HEK293 (cell line): ENCODE results near the gene FGD6.

ENCODE experiments used
- CTCF ChIP-seq: fragments of 450-650 bp; formaldehyde crosslinking; IDR thresholded peaks from 2 replicates; pipeline ENCODE4 v1.5.1; 2016; ENCODE audit warnings: missing biosample characterization, missing genetic modification characterization
- EGR2 ChIP-seq: fragments of 450-650 bp; formaldehyde crosslinking; IDR thresholded peaks from 2 replicates; pipeline ENCODE4 v1.5.1; 2016; ENCODE audit warnings: low read depth, missing biosample characterization, missing genetic modification characterization
- GLI2 ChIP-seq: fragments of 450-650 bp; formaldehyde crosslinking; IDR thresholded peaks from 2 replicates; pipeline ENCODE4; 2017; ENCODE audit warnings: missing biosample characterization, missing genetic modification characterization, low read depth, borderline replicate concordance
- GLIS2 ChIP-seq: fragments of 450-650 bp; formaldehyde crosslinking; IDR thresholded peaks from 2 replicates; pipeline ENCODE4 v1.5.1; 2016; ENCODE audit warnings: missing biosample characterization, missing genetic modification characterization
- OVOL3 ChIP-seq: fragments of 450-650 bp; formaldehyde crosslinking; IDR thresholded peaks from 2 replicates; pipeline ENCODE4 v1.5.1; 2016; ENCODE audit warnings: missing biosample characterization, missing genetic modification characterization
- PRDM6 ChIP-seq: fragments of 450-650 bp; formaldehyde crosslinking; IDR thresholded peaks from 2 replicates; pipeline ENCODE4 v1.5.1; 2017; ENCODE audit warnings: missing biosample characterization, missing genetic modification characterization
- RBAK ChIP-seq: fragments of 450-650 bp; formaldehyde crosslinking; IDR thresholded peaks from 2 replicates; pipeline ENCODE4 v1.5.1; 2016; ENCODE audit warnings: missing biosample characterization, missing genetic modification characterization
- ZBTB6 ChIP-seq: fragments of 450-650 bp; formaldehyde crosslinking; IDR thresholded peaks from 2 replicates; pipeline ENCODE4 v1.5.1; 2017; ENCODE audit warnings: missing biosample characterization, missing genetic modification characterization
- ZNF2 ChIP-seq: fragments of 450-650 bp; formaldehyde crosslinking; IDR thresholded peaks from 2 replicates; pipeline ENCODE4 v1.5.1; 2016; ENCODE audit warnings: missing biosample characterization, missing genetic modification characterization
- ZNF362 ChIP-seq: fragments of 450-650 bp; formaldehyde crosslinking; IDR thresholded peaks from 2 replicates; pipeline ENCODE4 v1.5.1; 2016; ENCODE audit warnings: missing biosample characterization, missing genetic modification characterization
- ZNF366 ChIP-seq: fragments of 450-650 bp; formaldehyde crosslinking; conservative IDR thresholded peaks from 2 replicates; pipeline ENCODE4 v1.5.1; 2016; ENCODE audit warnings: missing biosample characterization, missing genetic modification characterization
- ZNF391 ChIP-seq: fragments of 450-650 bp; formaldehyde crosslinking; IDR thresholded peaks from 2 replicates; pipeline ENCODE4 v1.5.1; 2016; ENCODE audit warnings: low read depth, missing biosample characterization, missing genetic modification characterization, borderline replicate concordance
- ZNF394 ChIP-seq: fragments of 450-650 bp; formaldehyde crosslinking; IDR thresholded peaks from 2 replicates; pipeline ENCODE4 v1.5.1; 2016; ENCODE audit warnings: missing biosample characterization, missing genetic modification characterization, mild to moderate bottlenecking, moderate library complexity, borderline replicate concordance
- ZNF449 ChIP-seq: fragments of 450-650 bp; formaldehyde crosslinking; IDR thresholded peaks from 2 replicates; pipeline ENCODE4 v1.5.1; 2017; ENCODE audit warnings: missing biosample characterization, mild to moderate bottlenecking, missing genetic modification characterization, moderate library complexity
- ZNF473 ChIP-seq: fragments of 450-650 bp; formaldehyde crosslinking; IDR thresholded peaks from 2 replicates; pipeline ENCODE4 v1.5.1; 2017; ENCODE audit warnings: missing biosample characterization, missing genetic modification characterization
- ZNF518A ChIP-seq: fragments of 450-650 bp; formaldehyde crosslinking; conservative IDR thresholded peaks from 2 replicates; pipeline ENCODE4 v1.5.1; 2016; ENCODE audit warnings: low read depth, missing biosample characterization, missing genetic modification characterization
- ZNF561 ChIP-seq: fragments of 450-650 bp; IDR thresholded peaks from 2 replicates; pipeline ENCODE4 v1.5.1; 2018; ENCODE audit warnings: missing biosample characterization, missing genetic modification characterization, borderline replicate concordance
- ZNF580 ChIP-seq: fragments of 450-650 bp; formaldehyde crosslinking; IDR thresholded peaks from 2 replicates; pipeline ENCODE4 v1.5.1; 2016; ENCODE audit warnings: missing biosample characterization, missing genetic modification characterization
- ZNF623 ChIP-seq: fragments of 450-650 bp; formaldehyde crosslinking; IDR thresholded peaks from 2 replicates; pipeline ENCODE4 v1.5.1; 2016; ENCODE audit warnings: missing biosample characterization, missing genetic modification characterization
- ZNF645 ChIP-seq: fragments of 450-650 bp; formaldehyde crosslinking; IDR thresholded peaks from 2 replicates; pipeline ENCODE4; 2016; ENCODE audit warnings: missing biosample characterization, missing genetic modification characterization
- ZNF660 ChIP-seq: fragments of 450-650 bp; IDR thresholded peaks from 2 replicates; pipeline ENCODE4 v1.5.1; 2018; ENCODE audit warnings: missing biosample characterization, mild to moderate bottlenecking, missing genetic modification characterization
- ZNF701 ChIP-seq: fragments of 450-650 bp; formaldehyde crosslinking; IDR thresholded peaks from 2 replicates; pipeline ENCODE4 v1.5.1; 2016; ENCODE audit warnings: missing biosample characterization, missing genetic modification characterization
- ZNF843 ChIP-seq: fragments of 450-650 bp; formaldehyde crosslinking; IDR thresholded peaks from 2 replicates; pipeline ENCODE4 v1.5.1; 2016; ENCODE audit warnings: missing biosample characterization, missing genetic modification characterization
- ZSCAN16 ChIP-seq: fragments of 450-650 bp; formaldehyde crosslinking; IDR thresholded peaks from 2 replicates; pipeline ENCODE4 v1.5.1; 2016; ENCODE audit warnings: missing biosample characterization, missing genetic modification characterization
- ZSCAN30 ChIP-seq: fragments of 450-650 bp; IDR thresholded peaks from 2 replicates; pipeline ENCODE4 v1.5.1; 2018; ENCODE audit warnings: missing biosample characterization, mild to moderate bottlenecking, missing genetic modification characterization, moderate library complexity

The FGD6 gene

GRCh38 chr12:95102916-95103671 is 114.2 kb downstream of the FGD6 start (continued):
- TF ChIP-seq ZNF518A (tag by site-specific recombination) = peak; percentile 58; the same call in 1 of the 2 replicates
- peak; percentile 56; the same call in 1 of the 2 replicates for TF ChIP-seq ZNF449 (tag by site-specific recombination)
- TF ChIP-seq ZNF843 = peak; percentile 97
- TF ChIP-seq RBAK (tag by site-specific recombination) = no peak
- peak; percentile 98 for TF ChIP-seq ZBTB6 (tag by site-specific recombination)
- TF ChIP-seq ZNF580 (tag by site-specific recombination) = peak; percentile 94
- TF ChIP-seq ZNF701 = no peak
- no peak for TF ChIP-seq ZNF473 (tag by site-specific recombination)
- TF ChIP-seq ZNF391 (tag by site-specific recombination) = no peak; the same call in 1 of the 2 replicates
- peak; percentile 89; the same call in 1 of the 2 replicates for TF ChIP-seq OVOL3
- TF ChIP-seq GLIS2 = no peak
- peak; percentile 74 for TF ChIP-seq ZNF362 (tag by site-specific recombination)
- TF ChIP-seq ZNF394 (tag by site-specific recombination) = peak; percentile 79; the same call in 1 of the 2 replicates
- TF ChIP-seq CTCF (tag by site-specific recombination) = no peak
- TF ChIP-seq ZNF366 (tag by site-specific recombination) = peak; percentile 98
- peak; percentile 95 for TF ChIP-seq ZNF660 (tag by site-specific recombination)
- peak; percentile 97 for TF ChIP-seq PRDM6 (tag by site-specific recombination)
- TF ChIP-seq ZSCAN30 (tag by site-specific recombination) = peak; percentile 89; the same call in 1 of the 2 replicates
- TF ChIP-seq ZNF623 (tag by site-specific recombination) = no peak
- peak; percentile 49; the same call in 1 of the 2 replicates for TF ChIP-seq ZNF2 (tag by site-specific recombination)
- no peak for TF ChIP-seq ZNF645
- no peak for TF ChIP-seq ZSCAN16 (tag by site-specific recombination)
- peak; percentile 75 for TF ChIP-seq ZNF561 (tag by site-specific recombination)
- TF ChIP-seq EGR2 = no peak
- peak; percentile 68 for TF ChIP-seq GLI2
